ENCODE results near the gene MTMR11. TPM values are rescaled to one million over a fixed set of nuclear protein-coding genes. Genes with fewer than 3 reads are reported as not detected.
"Not testable (repeated sequence)": the region's sequence is repeated elsewhere in the genome, so short reads cannot be mapped to it uniquely, and the experiment has no call there.

Gene MTMR11
- total and polyA plus RNA-seq, 2 experiments from 2014 or later, result 2.4 to 3.6 TPM

- Histone ChIP-seq H3K36me3 (ENCODE audit: insufficient read depth) (no peaks in the 10 kb centered on the region), H3K27ac (ENCODE audit: low read depth) (peak overlapping the region; percentile 100), H2AFZ (no peak overlapping the region), H3F3A (replicated peaks; ENCODE audit: low read depth) (peaks cover 12% of the 10 kb centered on the region; the same call in 1 of the 2 replicates), H3K4me2 (peak overlapping the region; percentile 92), H3K9me2 (ENCODE audit: insufficient read depth) (no peaks in the 10 kb centered on the region), H3K4me3 (peak overlapping the region; percentile 81), H4K20me1 (replicated peaks; ENCODE audit: insufficient read depth) (no peaks in the 10 kb centered on the region), H3K79me2 (replicated peaks; ENCODE audit: insufficient read depth) (0 out of 2 replicates have a peak, but pooled peaks cover 7% of the 10 kb centered on the region), H3K4me1 (ENCODE audit: insufficient read depth) (peaks cover 3% of the 10 kb centered on the region; the same call in 1 of the 2 replicates), H3K27me3 (ENCODE audit: insufficient read depth) (no peaks in the 10 kb centered on the region)
- peaks cover 7% of the 10 kb centered on the region; the same call in 2 of the 3 replicates for H3K4me1 Mint-ChIP-seq
- ATAC-seq (peak; percentile 55), DNase-seq (ENCODE audit: low spot score) (peak; percentile 98)
- no peak overlapping the region for H3K4me3 Mint-ChIP-seq
- peaks cover 3% of the 10 kb centered on the region for H3K27me3 Mint-ChIP-seq (ENCODE audit: insufficient read depth, low read depth, poor library complexity)
- TF ChIP-seq ETS1 (IDR thresholded peaks at IDR 0.05) (0 out of 2 replicates have a peak, but pooled peaks have one; percentile 18), POLR2AphosphoS5 (IDR thresholded peaks at IDR 0.05; ENCODE audit: low read depth) (peak; percentile 90), EZH2phosphoT487 (IDR thresholded peaks at IDR 0.05; ENCODE audit: unreplicated experiment) (no peak)
- no peaks in the 10 kb centered on the region for H3K9me3 Mint-ChIP-seq
- H3K27ac Mint-ChIP-seq, result no peak overlapping the region
- H3K36me3 Mint-ChIP-seq (ENCODE audit: low read depth), result no peaks in the 10 kb centered on the region
Measured at GRCh38 chr1:149887456-149888246, 49.0 kb downstream of the MTMR11 start.

- not testable (repeated sequence) for H3K4me1 Mint-ChIP-seq; ATAC-seq; H3K9me3 Mint-ChIP-seq; H3K27me3 ChIP-seq (ENCODE audit: insufficient read depth); H3K36me3 Mint-ChIP-seq (ENCODE audit: low read depth); H3K4me1 ChIP-seq (ENCODE audit: insufficient read depth); H3K4me3 Mint-ChIP-seq; H4K20me1 ChIP-seq (replicated peaks; ENCODE audit: insufficient read depth); H2AFZ ChIP-seq; DNase-seq (ENCODE audit: low spot score); H3K9me2 ChIP-seq (ENCODE audit: insufficient read depth); H3K27ac Mint-ChIP-seq; H3K27me3 Mint-ChIP-seq (ENCODE audit: insufficient read depth, low read depth, poor library complexity); H3K36me3 ChIP-seq (ENCODE audit: insufficient read depth); H3K79me2 ChIP-seq (replicated peaks; ENCODE audit: insufficient read depth)
- TF ChIP-seq POLR2AphosphoS5 (IDR thresholded peaks at IDR 0.05; ENCODE audit: low read depth), result peak; percentile 14; the same call in 1 of the 2 replicates
- peak overlapping the region; percentile 92 for H3K4me2 ChIP-seq
- H3K27ac ChIP-seq (ENCODE audit: low read depth), result peak overlapping the region; percentile 100
- H3K4me3 ChIP-seq, result peak overlapping the region; percentile 81
- H3F3A ChIP-seq (replicated peaks; ENCODE audit: low read depth), result peaks cover 12% of the 10 kb centered on the region; the same call in 1 of the 2 replicates
Measured at GRCh38 chr1:149887196-149887455, 49.6 kb downstream of the MTMR11 start.

GRCh38 chr1:149886396-149887195, 50.1 kb downstream of the MTMR11 start:
- Mint-ChIP-seq H3K36me3 (ENCODE audit: low read depth) (no peaks in the 10 kb centered on the region), H3K4me1 (peaks cover 7% of the 10 kb centered on the region; the same call in 2 of the 3 replicates), H3K27ac (no peak overlapping the region), H3K4me3 (no peak overlapping the region), H3K9me3 (no peaks in the 10 kb centered on the region), H3K27me3 (ENCODE audit: insufficient read depth, low read depth, poor library complexity) (peaks cover 3% of the 10 kb centered on the region)
- Histone ChIP-seq H4K20me1 (replicated peaks; ENCODE audit: insufficient read depth) (no peaks in the 10 kb centered on the region), H3K9me2 (ENCODE audit: insufficient read depth) (no peaks in the 10 kb centered on the region), H3K27ac (ENCODE audit: low read depth) (peak overlapping the region; percentile 100), H3F3A (replicated peaks; ENCODE audit: low read depth) (peaks cover 12% of the 10 kb centered on the region; the same call in 1 of the 2 replicates), H2AFZ (no peak overlapping the region), H3K27me3 (ENCODE audit: insufficient read depth) (no peaks in the 10 kb centered on the region), H3K4me3 (peak overlapping the region; percentile 87), H3K79me2 (replicated peaks; ENCODE audit: insufficient read depth) (0 out of 2 replicates have a peak, but pooled peaks cover 7% of the 10 kb centered on the region), H3K4me1 (ENCODE audit: insufficient read depth) (peaks cover 3% of the 10 kb centered on the region; the same call in 1 of the 2 replicates), H3K4me2 (peak overlapping the region; percentile 92), H3K36me3 (ENCODE audit: insufficient read depth) (no peaks in the 10 kb centered on the region)
- peak; percentile 99 for DNase-seq (ENCODE audit: low spot score)
- ATAC-seq, result peak; percentile 59
- TF ChIP-seq EZH2phosphoT487 (IDR thresholded peaks at IDR 0.05; ENCODE audit: unreplicated experiment), result no peak
- TF ChIP-seq ZNF331 (CRISPR knock-in tag; IDR thresholded peaks at IDR 0.05; ENCODE audit: low read depth), result no peak
- no peak for TF ChIP-seq STAT1 (IDR thresholded peaks at IDR 0.05; ENCODE audit: unreplicated experiment)
- TF ChIP-seq POLR2AphosphoS5 (IDR thresholded peaks at IDR 0.05; ENCODE audit: low read depth), result peak; percentile 90
- TF ChIP-seq CREB1 (CRISPR knock-in tag; IDR thresholded peaks at IDR 0.05; ENCODE audit: low read depth), result peak; percentile 82
- no peak for TF ChIP-seq ZNF114 (CRISPR knock-in tag; IDR thresholded peaks at IDR 0.05)
- TF ChIP-seq ETS1 (IDR thresholded peaks at IDR 0.05), result no peak; the same call in 1 of the 2 replicates

Measured in GM23338 (cell line).